PC-3 (cell line): ENCODE results near the gene DDX47.

Experiments
- EZH2 ChIP-seq: fragments of 300-600 bp; sonication (generic); IDR thresholded peaks from one replicate; pipeline ENCODE4 v1.6.1; 2017; ENCODE audit warnings: antibody characterized with exemption, mild to moderate bottlenecking, low read length; ENCODE audit not compliant: unreplicated experiment
- TF ChIP-seq, protein P1 (sequence below): fragments of 300-600 bp; sonication (generic); conservative IDR thresholded peaks from 2 replicates; pipeline ENCODE4 v1.5.1; 2017; ENCODE audit warnings: antibody characterized with exemption, low read depth, mild to moderate bottlenecking, low read length

DNA sequence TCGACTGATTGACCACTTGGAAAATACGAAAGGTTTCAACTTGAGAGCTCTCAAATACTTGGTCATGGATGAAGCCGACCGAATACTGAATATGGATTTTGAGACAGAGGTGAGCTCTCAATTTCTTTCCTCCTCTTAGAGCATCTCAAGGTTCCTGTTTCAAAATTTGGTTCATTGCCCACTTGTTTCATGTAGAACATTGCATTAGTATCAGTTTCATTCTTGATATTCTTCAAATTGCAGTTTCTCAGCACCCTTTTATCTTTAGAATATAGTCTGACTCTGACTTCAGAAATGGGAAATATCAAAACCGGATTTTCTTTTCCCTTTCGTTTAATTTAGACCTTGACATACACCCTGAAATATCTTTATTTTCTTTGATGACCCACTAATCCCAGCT lies 8.8 kb downstream of the DDX47 start:
- TF ChIP-seq, protein P1, sequence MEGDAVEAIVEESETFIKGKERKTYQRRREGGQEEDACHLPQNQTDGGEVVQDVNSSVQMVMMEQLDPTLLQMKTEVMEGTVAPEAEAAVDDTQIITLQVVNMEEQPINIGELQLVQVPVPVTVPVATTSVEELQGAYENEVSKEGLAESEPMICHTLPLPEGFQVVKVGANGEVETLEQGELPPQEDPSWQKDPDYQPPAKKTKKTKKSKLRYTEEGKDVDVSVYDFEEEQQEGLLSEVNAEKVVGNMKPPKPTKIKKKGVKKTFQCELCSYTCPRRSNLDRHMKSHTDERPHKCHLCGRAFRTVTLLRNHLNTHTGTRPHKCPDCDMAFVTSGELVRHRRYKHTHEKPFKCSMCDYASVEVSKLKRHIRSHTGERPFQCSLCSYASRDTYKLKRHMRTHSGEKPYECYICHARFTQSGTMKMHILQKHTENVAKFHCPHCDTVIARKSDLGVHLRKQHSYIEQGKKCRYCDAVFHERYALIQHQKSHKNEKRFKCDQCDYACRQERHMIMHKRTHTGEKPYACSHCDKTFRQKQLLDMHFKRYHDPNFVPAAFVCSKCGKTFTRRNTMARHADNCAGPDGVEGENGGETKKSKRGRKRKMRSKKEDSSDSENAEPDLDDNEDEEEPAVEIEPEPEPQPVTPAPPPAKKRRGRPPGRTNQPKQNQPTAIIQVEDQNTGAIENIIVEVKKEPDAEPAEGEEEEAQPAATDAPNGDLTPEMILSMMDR = no peak
- TF ChIP-seq EZH2 = no peak
